GM12878 (cell line): ENCODE data around the gene SF3B4. TPM values are rescaled to one million over a fixed set of nuclear protein-coding genes. Genes with fewer than 3 reads are reported as not detected.

Experiments used
- CHD2 ChIP-seq: IDR thresholded peaks from 2 replicates; pipeline ENCODE4 v1.6.1; 2011; ENCODE audit warnings: low read depth, low read length, improper control_type of control experiment, borderline replicate concordance
- CREM ChIP-seq: IDR thresholded peaks from 2 replicates; pipeline ENCODE4 v1.6.1; 2014; ENCODE audit warnings: antibody characterized with exemption, low read depth
- ESRRA ChIP-seq: IDR thresholded peaks from 2 replicates; pipeline ENCODE4 v1.6.1; 2012; ENCODE audit warnings: mild to moderate bottlenecking, low read length, improper control_type of control experiment
- EZH2 ChIP-seq: IDR thresholded peaks from 2 replicates; pipeline ENCODE4 v1.6.1; 2012; ENCODE audit warnings: low read depth, mild to moderate bottlenecking, control low read depth, inconsistent platforms, low read length, borderline replicate concordance; ENCODE audit not compliant: control insufficient read depth
- GABPA ChIP-seq: IDR thresholded peaks from 2 replicates; pipeline ENCODE4 v1.6.1; 2014; ENCODE audit warnings: antibody characterized with exemption, low read depth, mild to moderate bottlenecking, inconsistent platforms
- HDAC6 ChIP-seq: fragments of 200-600 bp; sonication (generic); IDR thresholded peaks from one replicate; pipeline ENCODE4 v1.8.0; 2017; ENCODE audit warnings: antibody characterized with exemption; ENCODE audit not compliant: unreplicated experiment
- MTA2 ChIP-seq: fragments of 450-650 bp; IDR thresholded peaks from 2 replicates; pipeline ENCODE4 v1.6.1; 2016; ENCODE audit warnings: low read depth, mild to moderate bottlenecking, moderate library complexity
- NR2C1 ChIP-seq: fragments of 450-650 bp; IDR thresholded peaks from 2 replicates; pipeline ENCODE4 v1.6.1; 2017; ENCODE audit warnings: antibody characterized with exemption, mild to moderate bottlenecking, moderate library complexity
- POU2F2 ChIP-seq: IDR thresholded peaks from 3 replicates; pipeline ENCODE4 v1.6.1; 2011; ENCODE audit warnings: low read depth, mild to moderate bottlenecking, low read length, borderline replicate concordance
- RFX5 ChIP-seq: IDR thresholded peaks from 2 replicates; pipeline ENCODE4 v1.6.1; 2011; ENCODE audit warnings: low read depth, low read length, improper control_type of control experiment
- SMAD5 ChIP-seq: IDR thresholded peaks from 2 replicates; pipeline ENCODE4 v1.6.1; 2016; ENCODE audit warnings: antibody characterized with exemption, low read depth
- STAT1 ChIP-seq: fragments of 450-650 bp; conservative IDR thresholded peaks from 2 replicates; pipeline ENCODE4 v1.6.1; 2014; ENCODE audit warnings: antibody characterized with exemption, mild to moderate bottlenecking
- TARDBP ChIP-seq: IDR thresholded peaks from 2 replicates; pipeline ENCODE4 v1.6.1; 2016; ENCODE audit warnings: borderline replicate concordance
- ZNF24 ChIP-seq: fragments of 450-650 bp; IDR thresholded peaks from 2 replicates; pipeline ENCODE4 v1.6.1; 2017; ENCODE audit warnings: antibody characterized with exemption, mild to moderate bottlenecking
- ZNF622 ChIP-seq: fragments of 450-650 bp; IDR thresholded peaks from 2 replicates; pipeline ENCODE4 v1.6.1; 2017; ENCODE audit warnings: mild to moderate bottlenecking, inconsistent platforms
- polyA plus RNA-seq, 11 experiments: library from polyadenylated mRNA; depleted of rRNA in 4 of 11; unstranded in 6 of 11; stranded (reverse) in 5 of 11; fragments of >200 nt; fragmentation: Nextera tagmentation in 4 of 11; fragmentation: Illumina TruSeq in 1 of 11; extraction: Ambion mirVana in 4 of 11; extraction: Trizol in 1 of 11; gene quantifications; 1 replicate in 1 of 11; 2 replicates in 10 of 11; pipeline versions ENCODE4 v1.2.1 to v1.2.3, GENCODE V29; 2011 to 2016; ENCODE audit warnings: inconsistent platforms in 2 of 11, missing spikeins in 2 of 11, low read depth in 1 of 11
- total RNA-seq, 4 experiments: library from RNA; depleted of rRNA in 3 of 4; stranded (reverse); fragments of >200 nt in 3 of 4; fragmentation: Illumina TruSeq in 1 of 4; extraction: Trizol in 1 of 4; gene quantifications; 2 replicates each; pipeline versions ENCODE4 v1.2.1 to v1.2.3, GENCODE V29; 2013 to 2021
- TF ChIP-seq, protein P1 (sequence below): fragments of 450-650 bp; formaldehyde crosslinking; IDR thresholded peaks from 2 replicates; pipeline ENCODE4 v1.4.0; 2022; ENCODE audit warnings: mild to moderate bottlenecking, moderate library complexity
- TF ChIP-seq, protein P2 (sequence below): fragments of 450-650 bp; formaldehyde crosslinking; IDR thresholded peaks from 2 replicates; pipeline ENCODE4 v1.5.0; 2022; ENCODE audit warnings: mild to moderate bottlenecking, missing genetic modification characterization
- TF ChIP-seq, protein P3 (sequence below): fragments of 450-650 bp; conservative IDR thresholded peaks from 2 replicates; pipeline ENCODE4 v1.6.1; 2017; ENCODE audit warnings: mild to moderate bottlenecking, moderate library complexity
- TF ChIP-seq, protein P4 (sequence below): fragments of 450-650 bp; IDR thresholded peaks from 2 replicates; pipeline ENCODE4 v1.6.1; 2018; ENCODE audit warnings: mild to moderate bottlenecking, low read depth, moderate library complexity; ENCODE audit not compliant: partially characterized antibody

SF3B4 gene
- total and polyA plus RNA-seq, 10 of the 15 experiments (the other 5 are each of a cell fraction or from before 2014, with no cell fraction given) = 1.9 to 146 (median 27.5) TPM

DNA sequence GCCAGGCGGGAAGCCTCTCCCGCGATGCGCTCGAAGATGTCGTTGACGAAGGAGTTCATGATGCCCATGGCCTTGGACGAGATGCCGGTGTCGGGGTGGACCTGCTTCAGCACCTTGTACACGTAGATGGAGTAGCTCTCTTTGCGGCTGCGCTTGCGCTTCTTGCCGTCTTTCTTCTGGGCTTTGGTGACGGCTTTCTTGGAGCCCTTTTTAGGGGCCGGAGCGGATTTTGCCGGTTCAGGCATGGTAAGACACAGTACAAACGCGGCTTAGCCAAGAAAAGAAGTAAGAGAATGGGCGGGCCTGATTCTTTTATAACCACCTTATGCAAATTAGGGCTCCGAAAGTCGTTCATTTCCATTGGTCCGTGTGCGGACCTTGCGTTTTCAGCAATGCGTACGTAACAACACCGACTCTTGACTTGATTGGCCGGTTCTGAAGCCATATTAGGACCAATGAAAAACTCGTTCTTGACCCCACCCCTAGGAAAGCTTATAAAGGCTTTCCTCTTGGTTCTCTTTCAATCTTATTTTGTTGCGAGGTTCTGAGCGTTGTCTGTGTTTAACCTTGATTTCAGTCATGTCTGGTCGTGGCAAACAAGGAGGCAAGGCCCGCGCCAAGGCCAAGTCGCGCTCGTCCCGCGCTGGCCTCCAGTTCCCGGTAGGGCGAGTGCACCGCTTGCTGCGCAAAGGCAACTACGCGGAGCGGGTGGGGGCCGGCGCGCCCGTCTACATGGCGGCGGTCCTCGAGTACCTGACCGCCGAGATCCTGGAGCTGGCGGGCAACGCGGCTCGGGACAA lies 41.0 kb downstream of the SF3B4 start (continued):
- TF ChIP-seq, protein P1, sequence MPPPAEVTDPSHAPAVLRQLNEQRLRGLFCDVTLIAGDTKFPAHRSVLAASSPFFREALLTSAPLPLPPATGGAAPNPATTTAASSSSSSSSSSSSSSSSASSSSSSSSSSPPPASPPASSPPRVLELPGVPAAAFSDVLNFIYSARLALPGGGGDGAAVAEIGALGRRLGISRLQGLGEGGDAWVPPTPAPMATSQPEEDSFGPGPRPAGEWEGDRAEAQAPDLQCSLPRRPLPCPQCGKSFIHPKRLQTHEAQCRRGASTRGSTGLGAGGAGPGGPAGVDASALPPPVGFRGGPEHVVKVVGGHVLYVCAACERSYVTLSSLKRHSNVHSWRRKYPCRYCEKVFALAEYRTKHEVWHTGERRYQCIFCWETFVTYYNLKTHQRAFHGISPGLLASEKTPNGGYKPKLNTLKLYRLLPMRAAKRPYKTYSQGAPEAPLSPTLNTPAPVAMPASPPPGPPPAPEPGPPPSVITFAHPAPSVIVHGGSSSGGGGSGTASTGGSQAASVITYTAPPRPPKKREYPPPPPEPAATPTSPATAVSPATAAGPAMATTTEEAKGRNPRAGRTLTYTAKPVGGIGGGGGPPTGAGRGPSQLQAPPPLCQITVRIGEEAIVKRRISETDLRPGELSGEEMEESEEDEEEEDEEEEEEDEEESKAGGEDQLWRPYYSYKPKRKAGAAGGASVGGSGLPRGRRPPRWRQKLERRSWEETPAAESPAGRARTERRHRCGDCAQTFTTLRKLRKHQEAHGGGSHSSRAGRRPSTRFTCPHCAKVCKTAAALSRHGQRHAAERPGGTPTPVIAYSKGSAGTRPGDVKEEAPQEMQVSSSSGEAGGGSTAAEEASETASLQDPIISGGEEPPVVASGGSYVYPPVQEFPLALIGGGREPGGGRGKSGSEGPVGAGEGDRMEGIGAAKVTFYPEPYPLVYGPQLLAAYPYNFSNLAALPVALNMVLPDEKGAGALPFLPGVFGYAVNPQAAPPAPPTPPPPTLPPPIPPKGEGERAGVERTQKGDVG (CRISPR knock-in tag) = peak; percentile 85; the same call in 1 of the 2 replicates
- TF ChIP-seq STAT1 (no peak; the same call in 1 of the 2 replicates), GABPA (no peak), CREM (peak; percentile 31), POU2F2 (peak; percentile 100), ZNF24 (no peak), SMAD5 (peak; percentile 97), ESRRA (no peak; the same call in 1 of the 2 replicates), ZNF622 (no peak), HDAC6 (peak; percentile 43), CHD2 (0 out of 2 replicates have a peak, but pooled peaks have one; percentile 26), MTA2 (no peak), RFX5 (peak; percentile 84), EZH2 (no peak), NR2C1 (no peak), TARDBP (no peak; the same call in 1 of the 2 replicates)
- TF ChIP-seq, protein P2, sequence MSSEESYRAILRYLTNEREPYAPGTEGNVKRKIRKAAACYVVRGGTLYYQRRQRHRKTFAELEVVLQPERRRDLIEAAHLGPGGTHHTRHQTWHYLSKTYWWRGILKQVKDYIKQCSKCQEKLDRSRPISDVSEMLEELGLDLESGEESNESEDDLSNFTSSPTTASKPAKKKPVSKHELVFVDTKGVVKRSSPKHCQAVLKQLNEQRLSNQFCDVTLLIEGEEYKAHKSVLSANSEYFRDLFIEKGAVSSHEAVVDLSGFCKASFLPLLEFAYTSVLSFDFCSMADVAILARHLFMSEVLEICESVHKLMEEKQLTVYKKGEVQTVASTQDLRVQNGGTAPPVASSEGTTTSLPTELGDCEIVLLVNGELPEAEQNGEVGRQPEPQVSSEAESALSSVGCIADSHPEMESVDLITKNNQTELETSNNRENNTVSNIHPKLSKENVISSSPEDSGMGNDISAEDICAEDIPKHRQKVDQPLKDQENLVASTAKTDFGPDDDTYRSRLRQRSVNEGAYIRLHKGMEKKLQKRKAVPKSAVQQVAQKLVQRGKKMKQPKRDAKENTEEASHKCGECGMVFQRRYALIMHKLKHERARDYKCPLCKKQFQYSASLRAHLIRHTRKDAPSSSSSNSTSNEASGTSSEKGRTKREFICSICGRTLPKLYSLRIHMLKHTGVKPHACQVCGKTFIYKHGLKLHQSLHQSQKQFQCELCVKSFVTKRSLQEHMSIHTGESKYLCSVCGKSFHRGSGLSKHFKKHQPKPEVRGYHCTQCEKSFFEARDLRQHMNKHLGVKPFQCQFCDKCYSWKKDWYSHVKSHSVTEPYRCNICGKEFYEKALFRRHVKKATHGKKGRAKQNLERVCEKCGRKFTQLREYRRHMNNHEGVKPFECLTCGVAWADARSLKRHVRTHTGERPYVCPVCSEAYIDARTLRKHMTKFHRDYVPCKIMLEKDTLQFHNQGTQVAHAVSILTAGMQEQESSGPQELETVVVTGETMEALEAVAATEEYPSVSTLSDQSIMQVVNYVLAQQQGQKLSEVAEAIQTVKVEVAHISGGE (CRISPR knock-in tag) = no peak
- TF ChIP-seq, protein P3, sequence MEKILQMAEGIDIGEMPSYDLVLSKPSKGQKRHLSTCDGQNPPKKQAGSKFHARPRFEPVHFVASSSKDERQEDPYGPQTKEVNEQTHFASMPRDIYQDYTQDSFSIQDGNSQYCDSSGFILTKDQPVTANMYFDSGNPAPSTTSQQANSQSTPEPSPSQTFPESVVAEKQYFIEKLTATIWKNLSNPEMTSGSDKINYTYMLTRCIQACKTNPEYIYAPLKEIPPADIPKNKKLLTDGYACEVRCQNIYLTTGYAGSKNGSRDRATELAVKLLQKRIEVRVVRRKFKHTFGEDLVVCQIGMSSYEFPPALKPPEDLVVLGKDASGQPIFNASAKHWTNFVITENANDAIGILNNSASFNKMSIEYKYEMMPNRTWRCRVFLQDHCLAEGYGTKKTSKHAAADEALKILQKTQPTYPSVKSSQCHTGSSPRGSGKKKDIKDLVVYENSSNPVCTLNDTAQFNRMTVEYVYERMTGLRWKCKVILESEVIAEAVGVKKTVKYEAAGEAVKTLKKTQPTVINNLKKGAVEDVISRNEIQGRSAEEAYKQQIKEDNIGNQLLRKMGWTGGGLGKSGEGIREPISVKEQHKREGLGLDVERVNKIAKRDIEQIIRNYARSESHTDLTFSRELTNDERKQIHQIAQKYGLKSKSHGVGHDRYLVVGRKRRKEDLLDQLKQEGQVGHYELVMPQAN = peak; percentile 92
- TF ChIP-seq, protein P4, sequence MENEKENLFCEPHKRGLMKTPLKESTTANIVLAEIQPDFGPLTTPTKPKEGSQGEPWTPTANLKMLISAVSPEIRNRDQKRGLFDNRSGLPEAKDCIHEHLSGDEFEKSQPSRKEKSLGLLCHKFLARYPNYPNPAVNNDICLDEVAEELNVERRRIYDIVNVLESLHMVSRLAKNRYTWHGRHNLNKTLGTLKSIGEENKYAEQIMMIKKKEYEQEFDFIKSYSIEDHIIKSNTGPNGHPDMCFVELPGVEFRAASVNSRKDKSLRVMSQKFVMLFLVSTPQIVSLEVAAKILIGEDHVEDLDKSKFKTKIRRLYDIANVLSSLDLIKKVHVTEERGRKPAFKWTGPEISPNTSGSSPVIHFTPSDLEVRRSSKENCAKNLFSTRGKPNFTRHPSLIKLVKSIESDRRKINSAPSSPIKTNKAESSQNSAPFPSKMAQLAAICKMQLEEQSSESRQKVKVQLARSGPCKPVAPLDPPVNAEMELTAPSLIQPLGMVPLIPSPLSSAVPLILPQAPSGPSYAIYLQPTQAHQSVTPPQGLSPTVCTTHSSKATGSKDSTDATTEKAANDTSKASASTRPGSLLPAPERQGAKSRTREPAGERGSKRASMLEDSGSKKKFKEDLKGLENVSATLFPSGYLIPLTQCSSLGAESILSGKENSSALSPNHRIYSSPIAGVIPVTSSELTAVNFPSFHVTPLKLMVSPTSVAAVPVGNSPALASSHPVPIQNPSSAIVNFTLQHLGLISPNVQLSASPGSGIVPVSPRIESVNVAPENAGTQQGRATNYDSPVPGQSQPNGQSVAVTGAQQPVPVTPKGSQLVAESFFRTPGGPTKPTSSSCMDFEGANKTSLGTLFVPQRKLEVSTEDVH = no peak
